NCI-H1417 treated with DMSO at 0.1 percent for 48 hours (cell line): ENCODE data around the gene HIRA.

Experiments
- DNase-seq: peaks from one replicate; lab custom pipeline; 2025; lab: John Stamatoyannopoulos, UW

The HIRA gene

GRCh38 chr22:19410941-19411689, 20.4 kb downstream of the HIRA start:
- no peak for DNase-seq

GRCh38 chr22:19407649-19408606, 23.6 kb downstream of the HIRA start:
- no peak for DNase-seq

- DNase-seq, result no peak
Observed at GRCh38 chr22:19406846-19407245, 24.7 kb downstream of the HIRA start.

GRCh38 chr22:19406281-19406811, 25.2 kb downstream of the HIRA start:
- no peak for DNase-seq

- DNase-seq, result no peak
Observed at GRCh38 chr22:19405652-19406051, 25.9 kb downstream of the HIRA start.

- no peak for DNase-seq
Observed at GRCh38 chr22:19405133-19405532, 26.4 kb downstream of the HIRA start.

- DNase-seq, result no peak
Observed at GRCh38 chr22:19404676-19405075, 26.9 kb downstream of the HIRA start.

GRCh38 chr22:19402642-19403191, 28.8 kb downstream of the HIRA start:
- no peak for DNase-seq

GRCh38 chr22:19401483-19401882, 30.1 kb downstream of the HIRA start:
- DNase-seq, result no peak

- DNase-seq, result no peak
Observed at GRCh38 chr22:19400881-19401280, 30.7 kb downstream of the HIRA start.

GRCh38 chr22:19398652-19399051, 32.9 kb downstream of the HIRA start:
- no peak for DNase-seq

- DNase-seq, result no peak
Observed at GRCh38 chr22:19398206-19398605, 33.3 kb downstream of the HIRA start.

- no peak for DNase-seq
Observed at GRCh38 chr22:19397734-19398104, 33.8 kb downstream of the HIRA start.

- DNase-seq, result no peak
Observed at GRCh38 chr22:19396934-19397733, 34.4 kb downstream of the HIRA start.

GRCh38 chr22:19396561-19396933, 35.0 kb downstream of the HIRA start:
- DNase-seq, result no peak

- DNase-seq, result no peak
Observed at GRCh38 chr22:19395276-19395675, 36.3 kb downstream of the HIRA start.

GRCh38 chr22:19394274-19395050, 37.1 kb downstream of the HIRA start:
- no peak for DNase-seq

GRCh38 chr22:19393704-19394103, 37.8 kb downstream of the HIRA start:
- no peak for DNase-seq

- no peak for DNase-seq
Observed at GRCh38 chr22:19387575-19387974, 44.0 kb downstream of the HIRA start.

GRCh38 chr22:19387038-19387437, 44.5 kb downstream of the HIRA start:
- DNase-seq, result no peak

- no peak for DNase-seq
Observed at GRCh38 chr22:19386248-19386647, 45.3 kb downstream of the HIRA start.
